ENCODE measurements around the gene ABR.

The ABR gene

DNA sequence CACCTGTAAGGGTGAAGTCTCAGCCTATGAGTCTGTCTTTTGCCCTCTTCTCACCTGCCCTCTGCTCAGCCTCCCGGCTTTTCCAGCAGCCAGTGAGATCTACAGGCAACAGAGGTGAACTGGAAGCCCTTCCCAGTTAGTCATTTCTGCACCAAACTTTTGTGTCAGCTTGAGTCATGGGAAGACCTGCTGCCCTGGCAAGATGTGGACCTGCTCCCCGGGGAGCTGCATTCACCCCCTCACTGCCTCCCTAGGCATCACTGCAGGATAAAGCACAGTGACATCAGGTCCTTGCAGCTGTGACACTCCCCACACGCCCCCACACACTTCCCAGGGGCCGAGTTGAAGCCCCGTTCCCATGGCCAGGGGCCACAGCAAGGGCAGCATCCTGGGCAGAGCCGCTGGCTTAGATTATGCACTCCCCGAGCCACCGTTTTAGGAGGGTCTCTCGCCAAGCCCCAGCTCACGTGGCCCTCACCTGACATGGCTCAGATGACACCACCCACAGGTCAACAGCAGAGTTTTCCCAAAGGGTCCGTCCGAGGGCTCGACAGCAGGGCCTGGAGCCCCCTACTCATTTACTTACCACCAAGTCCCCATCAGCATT lies 6.5 kb upstream of the ABR start:
- H3K36me3 ChIP-seq (ENCODE audit: control insufficient read depth, insufficient read depth, low read length): no peaks in the 10 kb centered on the region
- peaks cover 16% of the 10 kb centered on the region for H3K4me1 ChIP-seq (ENCODE audit: control insufficient read depth, insufficient read depth, low read length)
- peaks cover 14% of the 10 kb centered on the region for H3K27me3 ChIP-seq (ENCODE audit: control insufficient read depth, insufficient read depth, low read length)
- no peaks in the 10 kb centered on the region for H3K9me3 ChIP-seq (ENCODE audit: control insufficient read depth, insufficient read depth, low read length)
- no peak overlapping the region for H3K4me3 ChIP-seq (ENCODE audit: low read depth, low read length)
- H3K9ac ChIP-seq (ENCODE audit: low read depth, low read length): no peak overlapping the region
- no peak overlapping the region for H3K27ac ChIP-seq (ENCODE audit: low read depth, low read length)

DNA sequence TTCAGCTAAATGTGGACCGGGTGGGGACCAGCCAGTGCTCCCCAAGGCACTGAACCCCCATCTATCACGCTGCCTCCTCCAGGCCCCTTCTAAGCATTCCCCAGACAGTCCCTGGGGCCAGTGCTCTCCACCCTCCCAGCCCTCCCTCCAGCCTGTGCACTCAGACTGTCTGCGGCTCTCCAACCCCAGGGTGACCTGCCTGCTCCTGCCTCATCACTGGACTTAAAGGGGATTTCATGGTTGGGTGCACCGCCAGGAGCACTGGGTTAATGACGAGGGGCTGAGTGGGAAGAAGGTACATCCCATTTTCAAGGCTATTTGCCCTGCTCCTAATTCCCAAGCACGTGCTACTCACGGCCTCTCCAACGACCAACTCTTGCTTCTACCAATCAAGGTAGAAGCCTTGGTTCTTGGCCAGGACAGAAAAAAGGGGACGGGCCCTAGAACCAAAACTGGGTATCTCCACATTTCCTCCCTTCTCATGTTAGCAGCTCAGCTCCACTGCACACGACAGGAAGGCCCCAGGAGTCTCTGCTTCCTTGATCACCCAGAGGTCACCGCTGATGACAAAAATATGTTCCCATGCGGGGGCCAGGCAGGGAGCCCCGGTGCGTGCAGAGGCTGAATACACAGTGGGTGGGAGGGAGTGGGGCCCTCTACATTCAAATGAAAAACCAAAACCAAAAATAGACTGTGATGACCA lies 3.5 kb upstream of the ABR start:
- H3K36me3 ChIP-seq (ENCODE audit: control insufficient read depth, insufficient read depth, low read length): no peaks in the 10 kb centered on the region
- peaks cover 21% of the 10 kb centered on the region for H3K4me1 ChIP-seq (ENCODE audit: control insufficient read depth, insufficient read depth, low read length)
- H3K4me3 ChIP-seq (ENCODE audit: low read depth, low read length): no peak overlapping the region
- H3K9ac ChIP-seq (ENCODE audit: low read depth, low read length): no peak overlapping the region
- H3K27me3 ChIP-seq (ENCODE audit: control insufficient read depth, insufficient read depth, low read length): peaks cover 27% of the 10 kb centered on the region
- H3K27ac ChIP-seq (ENCODE audit: low read depth, low read length): no peak overlapping the region
- H3K9me3 ChIP-seq (ENCODE audit: control insufficient read depth, insufficient read depth, low read length): no peaks in the 10 kb centered on the region

GRCh38 chr17:1182811-1183170 lies 3.0 kb upstream of the ABR start:
- H3K9ac ChIP-seq (ENCODE audit: low read depth, low read length): no peak overlapping the region
- H3K4me3 ChIP-seq (ENCODE audit: low read depth, low read length): no peak overlapping the region
- no peak overlapping the region for H3K27ac ChIP-seq (ENCODE audit: low read depth, low read length)
- H3K36me3 ChIP-seq (ENCODE audit: control insufficient read depth, insufficient read depth, low read length): no peaks in the 10 kb centered on the region
- peaks cover 21% of the 10 kb centered on the region for H3K4me1 ChIP-seq (ENCODE audit: control insufficient read depth, insufficient read depth, low read length)
- no peaks in the 10 kb centered on the region for H3K9me3 ChIP-seq (ENCODE audit: control insufficient read depth, insufficient read depth, low read length)
- peaks cover 28% of the 10 kb centered on the region for H3K27me3 ChIP-seq (ENCODE audit: control insufficient read depth, insufficient read depth, low read length)

DNA sequence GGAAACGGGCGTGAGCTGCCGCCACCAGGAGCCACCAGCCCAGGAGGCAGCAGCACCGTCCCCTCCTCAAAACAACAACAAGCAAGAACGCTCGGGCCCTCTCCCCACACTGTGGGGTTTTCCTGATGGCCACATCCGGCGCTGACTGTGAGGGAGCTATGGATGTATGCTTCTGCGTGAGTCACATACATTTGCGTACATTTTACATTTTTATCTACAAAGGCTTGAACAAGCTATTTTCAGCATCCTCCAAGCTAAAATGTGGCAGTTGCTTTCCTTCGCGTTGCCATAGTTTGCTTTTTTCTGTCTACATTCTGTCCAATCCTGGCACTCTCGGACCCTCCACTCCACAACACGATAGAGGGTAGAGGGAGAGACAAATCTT lies 2.0 kb upstream of the ABR start:
- Histone ChIP-seq H3K4me1 (ENCODE audit: control insufficient read depth, insufficient read depth, low read length) (peaks cover 17% of the 10 kb centered on the region), H3K36me3 (ENCODE audit: control insufficient read depth, insufficient read depth, low read length) (no peaks in the 10 kb centered on the region), H3K27ac (ENCODE audit: low read depth, low read length) (no peak overlapping the region), H3K9me3 (ENCODE audit: control insufficient read depth, insufficient read depth, low read length) (no peaks in the 10 kb centered on the region), H3K27me3 (ENCODE audit: control insufficient read depth, insufficient read depth, low read length) (peaks cover 30% of the 10 kb centered on the region), H3K9ac (ENCODE audit: low read depth, low read length) (no peak overlapping the region), H3K4me3 (ENCODE audit: low read depth, low read length) (no peak overlapping the region)

DNA sequence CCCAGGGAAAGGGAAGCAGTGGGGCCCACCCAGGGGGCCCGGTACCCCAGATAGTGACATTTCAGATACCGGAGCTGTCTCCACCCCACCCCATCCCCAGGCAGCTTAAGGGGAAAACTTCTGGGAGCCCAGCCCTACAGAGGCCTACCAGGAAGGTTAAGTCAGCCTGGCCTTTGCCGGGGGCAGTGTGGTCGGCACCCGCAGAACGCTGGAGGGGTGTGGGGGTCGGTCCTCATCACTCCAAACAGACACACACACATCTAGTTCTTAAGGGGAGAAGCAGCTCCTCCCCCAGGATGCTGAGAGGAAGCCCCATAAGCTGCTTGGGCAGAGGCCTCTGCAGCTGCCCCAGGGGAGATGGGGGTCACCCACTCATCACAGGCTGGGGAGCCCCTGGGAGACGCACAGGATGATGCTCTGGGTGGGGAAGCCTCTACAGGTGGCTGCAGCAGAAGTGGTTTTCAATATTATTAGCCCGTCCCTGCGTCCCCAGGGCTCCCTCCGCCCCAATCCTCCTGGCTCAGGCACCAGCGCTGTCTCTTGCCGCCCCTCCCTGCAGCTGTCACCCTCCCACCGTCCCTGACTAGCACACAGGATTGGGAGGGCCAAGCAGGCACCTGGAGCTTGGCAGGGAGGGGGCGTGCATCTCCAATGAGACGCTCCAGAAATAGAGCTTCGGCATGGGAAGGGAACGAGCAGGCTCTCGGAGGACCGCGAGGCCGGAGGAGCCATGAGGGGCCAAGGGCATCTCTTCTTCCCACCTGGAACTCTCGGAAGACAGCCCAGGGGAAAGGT lies 1.4 kb upstream of the ABR start:
- H3K9ac ChIP-seq (ENCODE audit: low read depth, low read length): no peak overlapping the region
- H3K4me1 ChIP-seq (ENCODE audit: control insufficient read depth, insufficient read depth, low read length): peaks cover 11% of the 10 kb centered on the region
- no peaks in the 10 kb centered on the region for H3K36me3 ChIP-seq (ENCODE audit: control insufficient read depth, insufficient read depth, low read length)
- no peaks in the 10 kb centered on the region for H3K9me3 ChIP-seq (ENCODE audit: control insufficient read depth, insufficient read depth, low read length)
- H3K27me3 ChIP-seq (ENCODE audit: control insufficient read depth, insufficient read depth, low read length): peaks cover 30% of the 10 kb centered on the region
- H3K4me3 ChIP-seq (ENCODE audit: low read depth, low read length): no peak overlapping the region
- no peak overlapping the region for H3K27ac ChIP-seq (ENCODE audit: low read depth, low read length)

DNA sequence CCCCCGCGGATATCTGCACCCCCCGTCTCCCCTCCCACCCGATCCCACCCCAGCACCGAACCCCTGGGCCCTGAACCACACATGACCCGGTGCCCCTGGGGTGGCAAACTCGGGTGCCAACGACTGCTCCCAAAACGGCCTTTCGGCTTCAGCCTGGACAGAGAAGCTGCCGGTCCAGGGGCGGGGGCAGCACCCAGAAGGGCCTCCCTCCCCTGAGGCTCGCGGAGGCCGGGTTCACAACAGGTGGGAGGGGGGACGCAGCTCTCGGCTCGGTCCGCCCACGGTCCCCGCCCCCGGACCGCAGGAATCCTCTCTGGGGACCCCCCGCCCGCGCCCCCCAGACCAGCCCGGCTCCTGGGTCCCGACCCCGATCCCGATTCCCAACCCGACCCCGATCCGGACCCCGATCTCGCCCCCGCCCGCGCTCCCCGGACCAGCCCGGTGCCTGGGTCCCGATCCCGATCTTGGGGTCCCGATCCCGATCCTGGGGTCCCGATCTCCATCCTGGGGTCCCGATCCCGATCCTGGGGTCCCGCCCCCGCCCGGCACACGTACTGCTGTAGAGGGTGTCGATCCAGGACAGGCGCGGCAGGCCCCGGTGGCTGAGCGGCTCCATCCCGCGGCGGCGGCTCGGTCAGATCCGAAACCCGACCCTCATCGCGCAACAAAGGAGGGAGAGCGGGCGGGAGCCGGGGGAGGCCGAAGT lies 516 bp downstream of the ABR start:
- H3K9me3 ChIP-seq (ENCODE audit: control insufficient read depth, insufficient read depth, low read length): no peaks in the 10 kb centered on the region
- H3K36me3 ChIP-seq (ENCODE audit: control insufficient read depth, insufficient read depth, low read length): no peaks in the 10 kb centered on the region
- peaks cover 11% of the 10 kb centered on the region for H3K4me1 ChIP-seq (ENCODE audit: control insufficient read depth, insufficient read depth, low read length)
- H3K9ac ChIP-seq (ENCODE audit: low read depth, low read length): no peak overlapping the region
- peak overlapping the region; percentile 72 for H3K4me3 ChIP-seq (ENCODE audit: low read depth, low read length)
- H3K27me3 ChIP-seq (ENCODE audit: control insufficient read depth, insufficient read depth, low read length): peaks cover 30% of the 10 kb centered on the region
- no peak overlapping the region for H3K27ac ChIP-seq (ENCODE audit: low read depth, low read length)

GRCh38 chr17:1177016-1177700 lies 2.6 kb downstream of the ABR start:
- peaks cover 11% of the 10 kb centered on the region for H3K4me1 ChIP-seq (ENCODE audit: control insufficient read depth, insufficient read depth, low read length)
- H3K9ac ChIP-seq (ENCODE audit: low read depth, low read length): no peak overlapping the region
- no peak overlapping the region for H3K27ac ChIP-seq (ENCODE audit: low read depth, low read length)
- H3K4me3 ChIP-seq (ENCODE audit: low read depth, low read length): no peak overlapping the region
- no peaks in the 10 kb centered on the region for H3K9me3 ChIP-seq (ENCODE audit: control insufficient read depth, insufficient read depth, low read length)
- peaks cover 25% of the 10 kb centered on the region for H3K27me3 ChIP-seq (ENCODE audit: control insufficient read depth, insufficient read depth, low read length)
- no peaks in the 10 kb centered on the region for H3K36me3 ChIP-seq (ENCODE audit: control insufficient read depth, insufficient read depth, low read length)

DNA sequence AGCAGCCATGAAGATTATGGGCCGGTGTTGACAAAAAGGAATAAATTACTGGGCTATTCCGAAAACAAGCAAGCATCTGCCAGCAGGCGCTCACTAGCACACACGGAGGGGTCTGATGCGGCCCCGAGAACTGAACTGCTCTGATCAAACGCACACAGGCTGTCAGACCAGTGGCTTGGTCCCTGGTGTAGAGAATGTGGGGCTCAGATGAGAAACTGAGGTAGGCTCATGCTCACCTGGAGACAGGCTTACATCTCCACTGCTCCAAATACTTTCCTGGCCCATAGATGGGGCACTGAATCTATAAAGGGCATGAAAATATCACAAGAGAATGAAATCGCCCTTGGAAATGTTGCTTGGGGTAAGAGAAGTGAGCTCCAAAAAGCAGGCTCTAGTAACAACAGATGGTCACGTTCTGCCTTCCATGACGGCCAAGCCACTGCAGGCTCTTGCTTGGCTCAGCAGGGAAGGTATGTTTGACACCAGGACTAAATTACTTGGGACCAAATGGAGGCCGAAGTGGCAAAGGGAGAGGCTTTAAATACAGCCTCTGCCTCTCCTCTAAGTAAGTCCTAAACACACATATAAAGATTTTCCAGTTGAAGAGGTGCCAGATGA lies 5.4 kb downstream of the ABR start:
- Histone ChIP-seq H3K27ac (ENCODE audit: low read depth, low read length) (no peak overlapping the region), H3K4me3 (ENCODE audit: low read depth, low read length) (no peak overlapping the region), H3K27me3 (ENCODE audit: control insufficient read depth, insufficient read depth, low read length) (peaks cover 3% of the 10 kb centered on the region; the same call in 1 of the 2 replicates), H3K4me1 (ENCODE audit: control insufficient read depth, insufficient read depth, low read length) (no peaks in the 10 kb centered on the region), H3K36me3 (ENCODE audit: control insufficient read depth, insufficient read depth, low read length) (no peaks in the 10 kb centered on the region), H3K9me3 (ENCODE audit: control insufficient read depth, insufficient read depth, low read length) (no peaks in the 10 kb centered on the region), H3K9ac (ENCODE audit: low read depth, low read length) (no peak overlapping the region)

DNA sequence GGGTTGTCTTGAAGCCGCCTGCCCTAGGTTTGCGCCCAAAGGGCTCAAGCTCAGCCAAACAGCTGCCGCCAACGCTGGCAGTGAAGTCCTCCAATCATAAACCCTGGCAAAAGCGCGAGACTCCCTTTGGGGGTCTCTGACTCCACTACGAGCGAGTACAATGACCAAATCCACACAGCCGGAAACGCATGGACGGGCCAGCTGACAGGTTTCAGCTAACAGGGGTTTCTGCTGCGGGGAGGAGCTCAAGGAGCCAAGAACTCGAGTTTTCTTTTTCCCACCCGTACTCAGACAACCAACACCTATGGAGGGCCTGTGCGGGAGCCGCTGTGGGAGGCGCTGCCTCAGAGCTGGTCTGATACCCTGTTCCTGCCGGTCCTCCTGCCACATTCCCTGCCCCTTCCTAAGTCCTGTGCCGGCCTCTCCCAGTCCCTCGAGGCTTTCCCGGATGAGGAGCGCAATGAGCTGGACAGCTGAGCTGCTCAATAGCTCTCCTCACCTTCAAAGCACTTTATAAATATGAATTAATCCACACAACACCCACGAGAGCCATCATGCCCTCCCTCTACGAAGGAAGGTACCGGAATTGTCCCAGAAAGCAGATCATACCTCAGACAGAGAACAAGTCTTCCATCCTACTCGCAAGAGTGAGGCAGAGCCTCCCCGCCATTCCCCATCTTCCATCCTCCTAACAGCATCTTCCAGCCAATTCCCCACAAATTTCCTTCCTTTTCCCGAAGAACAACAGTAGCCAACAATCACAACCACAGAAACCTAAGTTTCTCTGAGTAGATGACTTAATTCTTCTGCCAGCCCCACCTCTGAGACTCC lies 6.1 kb downstream of the ABR start:
- no peak overlapping the region for H3K4me3 ChIP-seq (ENCODE audit: low read depth, low read length)
- peaks cover 3% of the 10 kb centered on the region; the same call in 1 of the 2 replicates for H3K27me3 ChIP-seq (ENCODE audit: control insufficient read depth, insufficient read depth, low read length)
- no peaks in the 10 kb centered on the region for H3K9me3 ChIP-seq (ENCODE audit: control insufficient read depth, insufficient read depth, low read length)
- H3K4me1 ChIP-seq (ENCODE audit: control insufficient read depth, insufficient read depth, low read length): no peaks in the 10 kb centered on the region
- no peak overlapping the region for H3K27ac ChIP-seq (ENCODE audit: low read depth, low read length)
- H3K36me3 ChIP-seq (ENCODE audit: control insufficient read depth, insufficient read depth, low read length): no peaks in the 10 kb centered on the region
- H3K9ac ChIP-seq (ENCODE audit: low read depth, low read length): no peak overlapping the region

DNA sequence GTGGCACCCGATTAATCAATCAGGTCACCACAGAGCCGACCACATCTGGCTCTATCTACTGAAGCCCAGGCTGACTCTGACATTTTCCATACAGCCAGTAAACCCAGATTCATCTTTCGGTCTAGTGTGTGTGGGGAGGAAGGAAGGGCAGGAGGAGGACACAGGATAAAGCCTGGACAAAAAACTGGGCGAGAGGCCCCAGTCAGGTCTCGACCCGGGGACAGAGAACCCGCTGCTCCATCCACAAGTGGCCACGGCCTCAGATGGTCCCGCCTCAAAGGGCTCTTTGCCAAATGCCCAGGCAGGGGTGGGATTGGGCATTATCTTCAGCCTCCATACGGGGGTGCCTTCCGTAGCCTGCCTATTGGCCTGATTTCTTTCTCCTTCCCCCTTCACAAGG lies 7.8 kb downstream of the ABR start:
- Histone ChIP-seq H3K4me1 (ENCODE audit: control insufficient read depth, insufficient read depth, low read length) (no peaks in the 10 kb centered on the region), H3K36me3 (ENCODE audit: control insufficient read depth, insufficient read depth, low read length) (no peaks in the 10 kb centered on the region), H3K27me3 (ENCODE audit: control insufficient read depth, insufficient read depth, low read length) (no peaks in the 10 kb centered on the region), H3K27ac (ENCODE audit: low read depth, low read length) (no peak overlapping the region), H3K9me3 (ENCODE audit: control insufficient read depth, insufficient read depth, low read length) (no peaks in the 10 kb centered on the region), H3K9ac (ENCODE audit: low read depth, low read length) (no peak overlapping the region), H3K4me3 (ENCODE audit: low read depth, low read length) (no peak overlapping the region)

Measured in HUES48 (cell line).